ENCODE results near the gene CDK17. TPM values are rescaled to one million over a fixed set of nuclear protein-coding genes. Genes with fewer than 3 reads are reported as not detected.

CDK17 gene
- total and polyA plus RNA-seq, 11 donors, result 6.7 to 31.7 (median 22.9) TPM

DNA sequence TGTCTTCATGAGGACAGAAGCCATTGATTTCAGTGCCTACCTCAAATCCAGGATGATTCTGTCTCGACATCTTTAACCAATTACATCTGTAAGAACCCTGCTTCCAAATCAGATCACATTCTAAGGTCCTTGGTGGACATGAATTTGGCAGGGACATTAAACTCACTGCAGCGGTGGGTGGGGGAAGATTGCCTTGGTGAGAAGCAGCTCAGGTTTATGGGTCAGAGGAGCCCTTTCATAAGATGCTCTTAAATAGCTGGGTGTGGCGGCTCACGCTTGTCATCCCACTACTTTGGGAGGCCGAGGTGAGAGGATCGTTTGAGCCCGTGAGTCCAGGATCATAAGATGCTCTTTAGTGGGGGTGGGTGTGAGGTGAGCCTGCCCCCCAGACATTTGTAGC is 163.2 kb downstream of the CDK17 start:
- peak overlapping the region; percentile 33 to 90 (median 78) for H3K27ac ChIP-seq
- H3K4me1 ChIP-seq, result peaks cover 21 to 96% (median 90%) of the 10 kb centered on the region in 12 donors
- no peak overlapping the region for H3K4me3 ChIP-seq
- intact Hi-C loops (cut with DNase I), result loop anchor here in 4 of 10 donors (5.0 to 10.0 kb wide), 2 partner anchors 158 to 160 kb away; no protein-coding TSS in a partner anchor
- H3K27me3 ChIP-seq, result no peaks in the 10 kb centered on the region
- DNase-seq, result no peak
- no peaks in the 10 kb centered on the region for H3K9me3 ChIP-seq
- no peak for TF ChIP-seq POLR2A (IDR thresholded peaks at IDR 0.05)
- TF ChIP-seq, protein P1, sequence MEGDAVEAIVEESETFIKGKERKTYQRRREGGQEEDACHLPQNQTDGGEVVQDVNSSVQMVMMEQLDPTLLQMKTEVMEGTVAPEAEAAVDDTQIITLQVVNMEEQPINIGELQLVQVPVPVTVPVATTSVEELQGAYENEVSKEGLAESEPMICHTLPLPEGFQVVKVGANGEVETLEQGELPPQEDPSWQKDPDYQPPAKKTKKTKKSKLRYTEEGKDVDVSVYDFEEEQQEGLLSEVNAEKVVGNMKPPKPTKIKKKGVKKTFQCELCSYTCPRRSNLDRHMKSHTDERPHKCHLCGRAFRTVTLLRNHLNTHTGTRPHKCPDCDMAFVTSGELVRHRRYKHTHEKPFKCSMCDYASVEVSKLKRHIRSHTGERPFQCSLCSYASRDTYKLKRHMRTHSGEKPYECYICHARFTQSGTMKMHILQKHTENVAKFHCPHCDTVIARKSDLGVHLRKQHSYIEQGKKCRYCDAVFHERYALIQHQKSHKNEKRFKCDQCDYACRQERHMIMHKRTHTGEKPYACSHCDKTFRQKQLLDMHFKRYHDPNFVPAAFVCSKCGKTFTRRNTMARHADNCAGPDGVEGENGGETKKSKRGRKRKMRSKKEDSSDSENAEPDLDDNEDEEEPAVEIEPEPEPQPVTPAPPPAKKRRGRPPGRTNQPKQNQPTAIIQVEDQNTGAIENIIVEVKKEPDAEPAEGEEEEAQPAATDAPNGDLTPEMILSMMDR (IDR thresholded peaks at IDR 0.05), result no peak
- H3K36me3 ChIP-seq, result peaks cover 0 to 7% (median 0%) of the 10 kb centered on the region in 9 donors
- ATAC-seq, result no peak
- WGBS, 4 donors, result 74 to 83% (median 77%) methylated on average over 7 of the region's 7 CpGs

DNA sequence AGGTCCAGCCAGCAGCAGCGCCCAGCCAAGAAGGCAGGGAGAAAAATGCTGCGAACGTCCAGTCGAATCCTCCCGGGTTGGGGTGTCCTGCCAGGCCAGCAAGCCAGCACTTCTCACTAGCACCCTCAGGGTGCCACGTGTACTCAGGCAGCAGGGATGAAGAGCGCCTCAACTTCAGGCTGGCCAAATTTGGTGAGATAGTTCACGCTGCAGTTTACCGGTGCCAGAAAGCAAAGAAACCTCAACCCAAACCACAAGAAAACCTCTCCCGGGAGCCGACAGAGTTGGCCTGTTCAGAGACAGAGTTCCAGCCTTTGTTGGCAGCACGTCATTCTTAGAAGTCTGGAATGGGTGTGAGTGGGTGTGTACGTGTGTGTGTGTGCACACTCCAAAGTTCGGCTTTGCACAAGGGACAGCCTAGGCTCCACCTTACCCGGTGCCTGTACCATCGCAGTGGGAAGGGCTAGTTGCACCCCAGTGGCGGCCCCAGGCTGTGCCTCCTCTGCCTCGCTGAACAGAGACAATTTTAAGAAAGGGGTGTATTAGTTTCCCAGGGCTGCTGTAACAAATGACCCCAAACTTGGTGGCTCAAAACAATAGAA is 163.9 kb downstream of the CDK17 start:
- peaks cover 0 to 7% (median 0%) of the 10 kb centered on the region in 9 donors for H3K36me3 ChIP-seq
- no peak for TF ChIP-seq POLR2A (IDR thresholded peaks at IDR 0.05)
- TF ChIP-seq, protein P1 (IDR thresholded peaks at IDR 0.05), result no peak
- peak overlapping the region in 11 of 12 donors; percentile 37 to 90 (median 82) for H3K27ac ChIP-seq
- 35 to 57% (median 49%) methylated on average over 18 of the region's 18 CpGs for WGBS, 4 donors
- H3K4me1 ChIP-seq, result peaks cover 21 to 89% (median 83%) of the 10 kb centered on the region in 12 donors
- H3K27me3 ChIP-seq, result no peaks in the 10 kb centered on the region
- ATAC-seq (peak in 2 of 4 donors; percentile 6 to 11), DNase-seq (peak in 2 of 5 donors; percentile 62 to 64)
- no peaks in the 10 kb centered on the region for H3K9me3 ChIP-seq
- intact Hi-C loops (cut with DNase I), result loop anchor here in 4 of 10 donors (5.0 to 10.0 kb wide), 2 partner anchors 158 to 161 kb away; no protein-coding TSS in a partner anchor
- no peak overlapping the region for H3K4me3 ChIP-seq

- intact Hi-C loops (cut with DNase I), result loop anchor here in 4 of 10 donors (2.0 to 10.0 kb wide), 3 partner anchors 15 to 162 kb away; no protein-coding TSS in a partner anchor
- 54 to 64% (median 58%) methylated on average over 5 of the region's 5 CpGs for WGBS, 4 donors
- Histone ChIP-seq H3K4me3 (no peak overlapping the region), H3K4me1 (peaks cover 21 to 83% (median 78%) of the 10 kb centered on the region in 12 donors), H3K27ac (peak overlapping the region in 11 of 12 donors; percentile 37 to 90 (median 80)), H3K27me3 (no peaks in the 10 kb centered on the region), H3K36me3 (peaks cover 0 to 6% (median 0%) of the 10 kb centered on the region in 9 donors), H3K9me3 (no peaks in the 10 kb centered on the region)
- ATAC-seq (no peak), DNase-seq (no peak)
- TF ChIP-seq POLR2A (IDR thresholded peaks at IDR 0.05), result no peak
- TF ChIP-seq, protein P1 (IDR thresholded peaks at IDR 0.05), result no peak
Measured at GRCh38 chr12:96235484-96235826, 164.8 kb downstream of the CDK17 start.

DNA sequence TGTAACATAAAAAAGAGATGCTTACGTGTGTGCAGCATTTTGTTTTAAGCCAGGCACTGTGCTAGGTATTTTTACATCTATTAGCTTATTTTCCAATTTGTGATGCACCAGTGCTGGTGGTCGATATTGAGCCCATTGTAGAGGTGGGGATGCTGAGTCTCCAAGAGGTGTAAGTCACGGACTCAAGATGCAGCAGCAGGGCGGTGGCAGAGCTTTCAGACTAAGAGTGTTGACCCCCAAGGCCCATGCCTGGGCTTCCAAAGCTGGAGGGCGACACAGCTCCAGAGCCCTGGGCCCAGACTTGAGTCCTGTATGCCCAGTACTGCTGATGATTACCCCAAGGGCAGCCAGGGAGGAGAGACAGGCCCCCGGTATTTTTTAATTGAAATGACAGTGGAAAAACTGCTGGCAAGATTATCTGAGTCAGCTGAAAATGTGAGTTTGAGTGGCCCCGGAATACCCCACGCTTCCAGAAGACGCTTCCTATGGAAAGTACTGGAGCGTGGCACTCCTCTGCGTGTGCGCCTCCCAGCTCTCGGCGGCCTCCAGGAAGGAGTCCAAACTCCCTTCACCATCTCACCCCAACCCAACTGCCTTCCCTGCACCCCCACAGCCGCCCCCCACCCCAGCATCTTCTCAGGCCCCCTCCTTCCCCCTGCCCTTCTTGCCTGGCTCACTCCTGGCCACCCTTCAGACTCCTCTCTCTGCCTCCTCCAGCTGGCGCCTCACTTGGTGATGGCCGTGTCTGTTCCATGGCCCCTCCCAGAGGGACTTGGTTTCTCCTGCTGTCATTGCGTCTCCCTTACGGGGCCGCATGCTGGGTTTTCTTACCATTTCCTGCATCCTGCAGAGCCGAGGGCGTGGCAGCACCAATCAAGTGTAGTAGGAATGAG is 165.4 kb downstream of the CDK17 start:
- H3K4me1 ChIP-seq, result peaks cover 21 to 76% (median 72%) of the 10 kb centered on the region in 12 donors
- ATAC-seq, result no peak
- DNase-seq, result no peak
- no peaks in the 10 kb centered on the region for H3K27me3 ChIP-seq
- intact Hi-C loops (cut with DNase I), result loop anchor here in 4 of 10 donors (2.0 to 10.0 kb wide), 3 partner anchors 14 to 162 kb away; no protein-coding TSS in a partner anchor
- H3K4me3 ChIP-seq, result no peak overlapping the region
- peak overlapping the region; percentile 40 to 90 (median 76) for H3K27ac ChIP-seq
- H3K36me3 ChIP-seq, result peaks cover 0 to 12% (median 0%) of the 10 kb centered on the region in 9 donors
- 66 to 77% (median 72%) methylated on average over 22 of the region's 22 CpGs for WGBS, 4 donors
- H3K9me3 ChIP-seq, result no peaks in the 10 kb centered on the region
- no peak for TF ChIP-seq POLR2A (IDR thresholded peaks at IDR 0.05)
- TF ChIP-seq, protein P1 (IDR thresholded peaks at IDR 0.05), result no peak
